Activated CD4-positive, CD25-positive, alpha-beta regulatory T cell treated with anti-CD3 and anti-CD28 coated beads, Interleukin-2, amount 50 U/mL, for 72 hours (primary cell): ENCODE results near the gene RSAD1.

Experiments used
- DNase-seq: peaks from one replicate; pipeline ENCODE4 v3.0.0; 2021

The RSAD1 gene

GRCh38 chr17:50498021-50498874, 19.6 kb downstream of the RSAD1 start:
- no peak for DNase-seq

GRCh38 chr17:50499270-50499669, 20.6 kb downstream of the RSAD1 start:
- no peak for DNase-seq

- DNase-seq: no peak
These were observed 21.1 kb downstream of the RSAD1 start for GRCh38 chr17:50499721-50500120.

GRCh38 chr17:50501054-50501453, 22.4 kb downstream of the RSAD1 start:
- DNase-seq: no peak

GRCh38 chr17:50502301-50502990, 23.8 kb downstream of the RSAD1 start:
- DNase-seq: no peak

GRCh38 chr17:50505591-50506130, 27.0 kb downstream of the RSAD1 start:
- DNase-seq: no peak

DNA sequence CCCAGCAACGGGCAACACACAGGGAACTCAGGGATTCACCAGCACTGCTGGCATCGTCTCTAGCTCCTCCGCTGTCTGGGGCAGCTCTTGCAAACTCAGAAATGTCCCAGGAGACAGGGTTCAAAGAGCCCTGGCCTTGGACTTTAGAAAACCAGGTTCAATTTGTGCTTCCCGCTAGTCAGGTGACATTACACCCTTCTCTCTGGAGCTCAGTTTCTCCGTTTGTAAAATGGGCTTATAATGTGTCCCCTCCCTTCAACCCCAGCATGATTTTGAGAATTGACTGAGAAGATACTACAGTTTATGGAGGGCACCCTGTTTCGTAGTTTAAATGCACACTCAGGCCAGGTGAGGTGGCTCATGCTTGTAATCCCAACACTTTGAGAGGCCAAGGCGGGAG, 27.6 kb downstream of the RSAD1 start:
- no peak for DNase-seq

DNA sequence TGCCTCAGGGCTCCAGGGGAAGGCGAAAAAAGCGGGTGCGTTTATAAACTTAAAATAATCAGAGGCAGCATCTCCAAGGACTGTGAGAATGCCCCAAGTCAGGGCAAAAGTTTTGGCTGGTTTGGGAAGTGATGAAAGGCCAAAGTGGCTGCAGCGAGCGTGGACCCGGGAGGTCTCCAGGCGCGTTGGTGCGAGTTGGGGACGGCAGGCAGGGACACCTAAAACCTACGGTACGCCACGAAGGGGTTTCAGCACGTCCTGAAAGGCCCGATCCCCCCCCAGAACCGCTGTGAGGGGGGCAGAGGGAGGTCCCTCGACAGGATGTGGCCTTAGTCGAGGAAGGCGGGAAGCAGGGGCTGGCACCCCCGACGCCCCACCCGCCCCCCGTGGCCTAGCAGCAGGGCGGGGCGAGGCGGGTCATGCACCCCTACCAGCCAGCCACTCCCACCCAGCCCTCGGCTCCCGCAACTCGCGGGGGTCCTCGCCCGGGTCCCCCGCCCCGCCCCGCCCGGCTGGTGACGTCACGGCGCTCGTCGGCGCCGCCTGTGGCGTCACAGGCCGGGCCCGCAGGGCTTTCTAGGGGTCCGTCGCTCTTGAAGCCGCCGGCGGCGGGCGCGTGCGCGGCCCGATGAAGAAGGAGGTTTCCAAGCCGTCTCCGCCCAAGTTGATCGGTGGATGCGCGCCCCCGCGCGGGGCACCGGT, 29.4 kb downstream of the RSAD1 start, which contains the start of gene MYCBPAP:
MYCBPAP (plus strand) TSS at position 569 of the 702 bp plus-strand sequence. CDS start 236 bp downstream, outside the sequence.
- peak; percentile 78 for DNase-seq

DNA sequence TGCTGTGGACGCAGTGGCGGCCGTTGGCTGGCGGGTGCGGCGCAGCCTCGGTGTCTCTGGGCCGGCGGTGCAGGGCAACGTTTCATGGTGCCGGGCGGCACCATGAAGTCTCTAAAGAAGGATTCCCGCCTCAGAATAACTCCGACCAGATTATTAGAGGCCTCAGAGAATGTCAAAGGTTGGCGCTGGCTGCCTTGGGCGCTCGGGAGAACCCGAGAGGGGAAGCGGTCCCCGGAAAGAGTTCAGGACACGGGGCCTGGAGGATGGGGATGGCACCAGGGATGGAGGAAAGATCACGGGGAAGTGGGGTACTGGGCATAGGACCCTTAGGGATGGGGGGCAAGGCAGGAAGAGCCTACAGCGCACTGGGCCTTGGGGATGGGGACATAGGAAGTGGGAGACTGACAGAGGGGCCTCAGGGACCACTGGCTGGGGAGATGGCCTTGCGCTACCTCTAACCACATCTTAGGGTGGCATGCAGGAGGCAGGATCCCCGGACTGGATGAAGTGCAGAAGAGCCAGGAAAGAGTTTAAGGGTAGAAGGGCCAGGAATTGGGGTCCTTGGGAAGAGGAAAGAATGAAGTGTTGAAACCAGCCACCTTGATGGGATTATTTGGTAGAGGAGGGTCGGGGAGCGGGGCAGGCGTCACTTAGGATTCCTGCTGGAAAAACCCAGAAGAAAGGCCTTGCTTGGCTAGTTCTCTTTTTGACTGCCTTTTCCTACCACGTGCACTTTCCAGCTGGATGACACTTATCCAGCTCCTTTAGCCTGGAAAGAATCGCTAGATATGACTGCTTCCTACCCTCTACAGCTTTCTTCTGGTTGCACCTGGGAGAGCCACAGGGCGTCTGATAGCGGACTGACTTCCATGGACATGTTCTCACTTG, 30.2 kb downstream of the RSAD1 start:
- no peak for DNase-seq

DNA sequence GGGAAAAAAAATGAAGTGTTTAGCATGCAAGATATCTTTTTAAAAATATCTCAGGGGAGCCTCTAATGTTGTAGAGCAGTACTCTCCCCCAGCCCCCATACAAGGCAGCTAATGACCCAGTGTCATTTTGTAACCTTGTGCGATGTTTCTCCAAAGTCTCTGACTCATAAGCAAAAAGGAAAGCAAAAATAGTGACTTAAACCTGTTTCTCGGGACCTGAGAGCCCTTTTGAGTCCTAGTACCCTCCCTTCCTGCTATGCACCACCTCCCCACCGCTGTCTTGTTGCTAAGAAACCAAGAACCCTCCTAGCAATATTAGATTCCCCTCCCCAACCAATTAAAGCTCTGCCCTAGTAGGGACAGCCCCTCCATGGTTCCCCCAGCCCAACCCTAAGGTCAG, 32.4 kb downstream of the RSAD1 start:
- DNase-seq: peak; percentile 54

DNA sequence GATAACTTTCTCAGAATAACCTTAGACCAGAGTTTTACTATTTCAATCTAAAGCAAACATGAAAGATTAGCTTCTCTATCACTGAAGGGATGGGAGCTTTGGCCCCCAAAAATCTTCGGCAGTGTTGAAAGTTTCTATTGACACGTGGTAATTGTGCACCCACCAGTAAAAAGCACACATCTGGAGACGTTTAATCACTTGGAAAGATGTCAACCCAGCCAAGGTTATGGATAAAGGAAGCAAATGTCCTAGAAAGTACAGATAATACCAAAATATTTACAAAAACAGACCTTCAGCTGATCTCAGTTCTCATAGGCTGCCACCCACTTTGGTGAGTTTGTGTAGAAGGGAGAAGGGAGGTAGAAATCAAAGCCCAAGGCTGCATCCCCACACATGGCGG, 34.8 kb downstream of the RSAD1 start:
- no peak for DNase-seq

DNA sequence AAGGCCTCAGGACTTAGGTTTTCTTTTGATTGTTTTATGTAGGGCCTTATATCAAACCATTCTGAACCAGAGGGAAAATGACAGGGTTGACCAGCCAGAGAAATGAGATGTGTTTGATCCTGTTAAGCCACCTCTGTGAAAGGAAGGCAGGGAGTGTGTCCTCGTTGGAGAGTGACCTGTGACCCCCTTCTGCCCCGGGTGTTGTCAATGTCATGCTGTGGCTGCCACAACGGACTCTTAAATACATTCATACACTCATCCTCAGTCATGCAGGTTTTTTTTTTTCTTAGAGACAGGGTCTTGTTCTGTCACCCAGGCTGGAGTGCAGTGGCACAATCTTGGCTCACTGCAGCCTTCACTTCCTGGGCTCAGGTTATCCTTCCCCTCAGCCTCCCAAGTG, 35.7 kb downstream of the RSAD1 start:
- no peak for DNase-seq

GRCh38 chr17:50514936-50515702, 36.5 kb downstream of the RSAD1 start:
- DNase-seq: no peak

DNA sequence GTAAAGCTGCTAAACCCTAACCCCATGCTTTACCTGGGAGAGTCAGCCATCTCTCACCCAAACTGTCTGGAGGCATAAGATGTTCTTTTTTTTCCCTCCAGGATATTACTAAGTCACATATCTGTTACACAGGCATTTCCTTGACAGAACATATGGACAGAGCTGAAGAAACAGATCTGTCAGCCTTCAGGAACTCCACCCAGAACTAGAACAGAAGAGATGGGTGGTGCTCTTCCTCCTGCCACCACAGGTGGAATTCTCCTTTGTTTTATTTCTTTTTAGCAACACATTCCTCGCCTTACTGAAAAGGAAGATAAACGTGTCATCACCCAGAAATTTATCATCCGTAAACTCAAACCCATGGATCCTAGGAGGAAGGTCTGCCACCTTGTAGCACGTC, 38.4 kb downstream of the RSAD1 start:
- no peak for DNase-seq

DNA sequence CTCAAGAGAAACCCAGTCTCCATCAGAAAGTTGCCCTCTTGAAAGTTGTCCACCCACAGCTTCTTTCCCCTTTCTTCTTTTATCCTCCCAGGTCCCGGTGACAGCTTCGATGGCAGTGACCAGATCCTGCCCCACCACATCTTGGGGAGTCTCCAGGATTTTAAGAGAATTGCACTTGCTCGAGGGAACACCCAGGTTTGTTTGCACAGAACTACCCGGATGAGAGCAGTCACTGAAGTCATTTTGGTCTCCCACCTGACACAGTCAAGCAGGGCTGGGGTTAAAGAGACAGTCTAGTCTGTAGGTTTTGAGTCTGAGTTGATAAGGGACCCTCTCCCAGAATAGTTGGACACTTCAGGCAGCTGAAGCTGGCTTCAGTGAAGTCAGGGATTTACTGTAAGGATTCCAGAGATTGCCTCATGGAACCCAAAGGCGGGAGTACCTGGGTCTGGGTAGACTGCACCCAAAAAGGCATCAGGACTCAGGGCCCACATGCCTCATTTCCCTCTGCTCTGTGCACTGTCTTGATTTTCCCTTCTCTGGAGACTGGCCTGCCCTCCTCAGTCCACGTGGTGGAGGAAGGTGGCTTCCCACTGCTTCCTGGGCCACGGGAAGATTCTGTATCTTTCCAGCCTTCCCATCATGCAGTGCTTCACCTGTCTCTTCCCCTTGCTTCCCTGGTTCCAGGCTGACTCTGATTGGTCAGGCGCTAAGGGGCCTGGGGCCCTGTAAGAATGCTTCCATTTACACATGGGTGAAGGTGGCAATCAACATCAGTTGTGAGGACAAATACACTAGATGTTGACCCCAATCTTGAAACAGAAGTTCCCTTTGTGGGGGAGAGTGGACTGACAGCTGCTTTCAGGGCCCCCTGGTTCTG, 39.1 kb downstream of the RSAD1 start:
- DNase-seq: no peak

- DNase-seq: no peak
These were observed 39.8 kb downstream of the RSAD1 start for GRCh38 chr17:50518384-50519023.

DNA sequence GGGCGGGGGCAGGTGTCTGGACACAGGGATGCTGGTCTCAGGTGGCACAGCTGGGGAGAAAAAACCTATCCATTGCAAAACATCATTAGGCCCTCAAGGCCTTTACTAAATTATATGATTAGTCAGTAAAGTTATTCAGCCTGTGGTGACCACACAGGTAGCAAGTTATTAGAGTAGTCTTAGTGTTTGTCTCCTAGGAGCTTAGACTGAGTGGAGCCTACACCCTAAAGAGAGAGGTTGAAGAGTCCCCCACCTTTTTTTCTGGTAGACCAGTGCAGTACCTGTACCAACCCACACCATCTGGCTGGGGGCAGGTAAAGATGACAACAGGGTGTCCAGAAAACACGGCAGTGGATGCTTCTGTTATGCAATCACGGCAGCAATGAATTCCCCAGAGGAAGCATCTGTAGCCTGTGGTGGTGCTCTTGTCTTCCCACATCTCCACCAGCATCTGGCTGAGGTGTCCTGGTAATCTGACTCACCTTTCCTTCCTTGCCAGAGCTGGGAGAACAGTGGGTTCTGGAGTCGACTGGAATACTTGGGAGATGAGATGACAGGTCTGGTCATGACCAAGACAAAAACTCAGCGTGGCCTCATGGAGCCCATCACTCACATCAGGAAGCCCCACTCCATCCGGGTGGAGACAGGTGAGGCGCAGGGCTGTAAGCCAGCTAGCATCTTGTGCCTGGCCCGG, 40.6 kb downstream of the RSAD1 start:
- DNase-seq: no peak

GRCh38 chr17:50520483-50520882, 41.8 kb downstream of the RSAD1 start:
- DNase-seq: no peak

GRCh38 chr17:50521514-50521913, 42.9 kb downstream of the RSAD1 start:
- no peak for DNase-seq
